ENCODE data around the gene THUMPD1. TPM values are rescaled to one million over a fixed set of nuclear protein-coding genes. Genes with fewer than 3 reads are reported as not detected.

THUMPD1 gene
- total and polyA plus RNA-seq, 2 of the 4 experiments (the other 2 are of a cell fraction) = 34.5 to 109 TPM

DNA sequence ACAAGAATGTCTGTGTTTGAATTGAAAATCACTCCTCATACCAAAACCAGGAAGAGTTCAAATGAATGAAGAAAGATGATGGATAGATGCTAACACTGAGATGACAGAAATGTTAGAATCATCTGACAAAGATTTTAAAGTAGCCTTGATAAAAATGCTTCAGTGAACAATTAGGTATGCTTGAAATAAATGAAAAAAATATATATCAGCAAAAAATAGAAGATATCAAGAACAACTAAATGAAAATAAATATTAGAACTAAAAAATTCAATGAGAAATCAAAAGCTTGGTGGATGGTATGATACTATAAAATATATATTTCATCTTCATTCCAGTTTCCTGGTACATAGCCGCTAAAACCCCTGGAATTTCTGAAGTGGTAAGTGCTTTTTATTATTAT lies 13.6 kb upstream of the THUMPD1 start:
- in situ Hi-C loops (cut with MboI; ENCODE audit: low sequenced_read_pairs) = no loop called here

More for the DNA sequence above, 13.6 kb upstream of the THUMPD1 start:
- Histone ChIP-seq H3K9me1 (ENCODE audit: insufficient read depth, low read length) (no peaks in the 10 kb centered on the region), H2AK5ac (ENCODE audit: low read depth, low read length) (no peak overlapping the region), H2AFZ (replicated peaks; ENCODE audit: low read length, poor library complexity) (no peak overlapping the region), H4K20me1 (ENCODE audit: insufficient read depth, low read length) (no peaks in the 10 kb centered on the region), H3K4ac (ENCODE audit: low read depth, low read length) (no peak overlapping the region), H4K8ac (ENCODE audit: low read depth in 2 of 2, low read length in 2 of 2) (no peak overlapping the region), H4K5ac (ENCODE audit: low read depth, low read length) (no peak overlapping the region), H3K14ac (replicated peaks; ENCODE audit: low read depth, low read length) (no peak overlapping the region), H3K23ac (ENCODE audit: low read depth, low read length) (no peak overlapping the region), H3K9ac (ENCODE audit: low read depth, low read length) (no peak overlapping the region), H3K4me2 (ENCODE audit: low read depth, low read length) (no peak overlapping the region), H2BK20ac (ENCODE audit: low read depth, low read length) (no peak overlapping the region), H2BK120ac (ENCODE audit: low read depth, low read length) (no peak overlapping the region), H3K27me3 (ENCODE audit: control insufficient read depth, insufficient read depth, low read length) (no peaks in the 10 kb centered on the region), H3K4me3 (ENCODE audit: insufficient read depth, low read depth, low read length) (no peak overlapping the region), H3K56ac (ENCODE audit: extremely low read depth, insufficient read depth, low read length) (no peak overlapping the region), H2AK9ac (replicated peaks; ENCODE audit: low read depth, low read length, poor library complexity) (no peak overlapping the region), H3K4me1 (ENCODE audit: control insufficient read depth, insufficient read depth, low read length) (no peaks in the 10 kb centered on the region), H2BK15ac (ENCODE audit: low read depth, low read length) (no peak overlapping the region), H3K79me1 (ENCODE audit: low read depth in 1 of 2, low read length in 2 of 2) (no peaks in the 10 kb centered on the region), H3K36me3 (ENCODE audit: control insufficient read depth, insufficient read depth, low read length) (no peaks in the 10 kb centered on the region), H3K27ac (ENCODE audit: insufficient read depth, low read length) (no peak overlapping the region), H3K9me3 (ENCODE audit: control insufficient read depth, insufficient read depth, low read length) (no peaks in the 10 kb centered on the region), H4K91ac (ENCODE audit: insufficient read depth, low read depth, low read length) (no peak overlapping the region), H2BK5ac (ENCODE audit: low read depth, low read length, poor library complexity, severe bottlenecking) (no peak overlapping the region), H3K18ac (ENCODE audit: low read depth, low read length) (no peak overlapping the region)
- dilution Hi-C loops (cut with HindIII; ENCODE audit: low sequenced_read_pairs, unreplicated experiment) = no loop called here
- no peak for TF ChIP-seq POLR2A (IDR thresholded peaks at IDR 0.05; ENCODE audit: low read depth, low read length)
- TF ChIP-seq, protein P1, sequence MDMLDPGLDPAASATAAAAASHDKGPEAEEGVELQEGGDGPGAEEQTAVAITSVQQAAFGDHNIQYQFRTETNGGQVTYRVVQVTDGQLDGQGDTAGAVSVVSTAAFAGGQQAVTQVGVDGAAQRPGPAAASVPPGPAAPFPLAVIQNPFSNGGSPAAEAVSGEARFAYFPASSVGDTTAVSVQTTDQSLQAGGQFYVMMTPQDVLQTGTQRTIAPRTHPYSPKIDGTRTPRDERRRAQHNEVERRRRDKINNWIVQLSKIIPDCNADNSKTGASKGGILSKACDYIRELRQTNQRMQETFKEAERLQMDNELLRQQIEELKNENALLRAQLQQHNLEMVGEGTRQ (IDR thresholded peaks at IDR 0.05; ENCODE audit: low read depth, low read length) = no peak
- TF ChIP-seq RAD21 (IDR thresholded peaks at IDR 0.05; ENCODE audit: low read length) = no peak
- no peak for TF ChIP-seq CEBPB (IDR thresholded peaks at IDR 0.05; ENCODE audit: low read depth, low read length)
- no peak for TF ChIP-seq CHD1 (IDR thresholded peaks at IDR 0.05; ENCODE audit: low read depth, low read length)
- TF ChIP-seq, protein P2, sequence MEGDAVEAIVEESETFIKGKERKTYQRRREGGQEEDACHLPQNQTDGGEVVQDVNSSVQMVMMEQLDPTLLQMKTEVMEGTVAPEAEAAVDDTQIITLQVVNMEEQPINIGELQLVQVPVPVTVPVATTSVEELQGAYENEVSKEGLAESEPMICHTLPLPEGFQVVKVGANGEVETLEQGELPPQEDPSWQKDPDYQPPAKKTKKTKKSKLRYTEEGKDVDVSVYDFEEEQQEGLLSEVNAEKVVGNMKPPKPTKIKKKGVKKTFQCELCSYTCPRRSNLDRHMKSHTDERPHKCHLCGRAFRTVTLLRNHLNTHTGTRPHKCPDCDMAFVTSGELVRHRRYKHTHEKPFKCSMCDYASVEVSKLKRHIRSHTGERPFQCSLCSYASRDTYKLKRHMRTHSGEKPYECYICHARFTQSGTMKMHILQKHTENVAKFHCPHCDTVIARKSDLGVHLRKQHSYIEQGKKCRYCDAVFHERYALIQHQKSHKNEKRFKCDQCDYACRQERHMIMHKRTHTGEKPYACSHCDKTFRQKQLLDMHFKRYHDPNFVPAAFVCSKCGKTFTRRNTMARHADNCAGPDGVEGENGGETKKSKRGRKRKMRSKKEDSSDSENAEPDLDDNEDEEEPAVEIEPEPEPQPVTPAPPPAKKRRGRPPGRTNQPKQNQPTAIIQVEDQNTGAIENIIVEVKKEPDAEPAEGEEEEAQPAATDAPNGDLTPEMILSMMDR (conservative IDR thresholded peaks at IDR 0.05; ENCODE audit: low read depth, low read length) = no peak
- no peak for TF ChIP-seq NFE2L2 (IDR thresholded peaks at IDR 0.05; ENCODE audit: low read depth, low read length)
- no peak for TF ChIP-seq MAZ (IDR thresholded peaks at IDR 0.05; ENCODE audit: borderline replicate concordance, low read depth, low read length)
- no peak for TF ChIP-seq FOS (IDR thresholded peaks at IDR 0.05; ENCODE audit: low read depth, low read length)
- no peak for TF ChIP-seq BHLHE40 (IDR thresholded peaks at IDR 0.05; ENCODE audit: low read depth, low read length)
- no peak for TF ChIP-seq SMC3 (IDR thresholded peaks at IDR 0.05; ENCODE audit: low read depth, low read length)
- TF ChIP-seq MXI1 (IDR thresholded peaks at IDR 0.05; ENCODE audit: borderline replicate concordance, low read depth, low read length) = no peak
- BruUV-seq (replicated peaks) = no TSS peak
- ATAC-seq (ENCODE audit: low read depth) (no peak), DNase-seq (no peak)
- no CpG with 5 or more reads among the region's 1 CpG for WGBS, 2 experiments (ENCODE audit: extremely low coverage in 2 of 2, insufficient read length in 1 of 2)
- intact Hi-C loops (cut with micrococcal nuclease) = no loop called here
- POLR2A ChIA-PET (ENCODE audit: unreplicated experiment) = no interaction called here
- CTCF ChIA-PET = no interaction called here
